Stimulated activated CD4-positive, alpha-beta T cell treated with anti-CD3 and anti-CD28 coated beads, Interleukin-4, amount 100 ng/mL, for 4 hours (primary cell): ENCODE measurements around the gene P3H1.
"Not testable (repeated sequence)": the region's sequence is repeated elsewhere in the genome, so short reads cannot be mapped to it uniquely, and the experiment has no call there.

Experiments
- DNase-seq, 2 experiments: peaks; one replicate each; pipeline ENCODE4 v3.0.0-alpha.2; 2020

P3H1 gene, protein sequence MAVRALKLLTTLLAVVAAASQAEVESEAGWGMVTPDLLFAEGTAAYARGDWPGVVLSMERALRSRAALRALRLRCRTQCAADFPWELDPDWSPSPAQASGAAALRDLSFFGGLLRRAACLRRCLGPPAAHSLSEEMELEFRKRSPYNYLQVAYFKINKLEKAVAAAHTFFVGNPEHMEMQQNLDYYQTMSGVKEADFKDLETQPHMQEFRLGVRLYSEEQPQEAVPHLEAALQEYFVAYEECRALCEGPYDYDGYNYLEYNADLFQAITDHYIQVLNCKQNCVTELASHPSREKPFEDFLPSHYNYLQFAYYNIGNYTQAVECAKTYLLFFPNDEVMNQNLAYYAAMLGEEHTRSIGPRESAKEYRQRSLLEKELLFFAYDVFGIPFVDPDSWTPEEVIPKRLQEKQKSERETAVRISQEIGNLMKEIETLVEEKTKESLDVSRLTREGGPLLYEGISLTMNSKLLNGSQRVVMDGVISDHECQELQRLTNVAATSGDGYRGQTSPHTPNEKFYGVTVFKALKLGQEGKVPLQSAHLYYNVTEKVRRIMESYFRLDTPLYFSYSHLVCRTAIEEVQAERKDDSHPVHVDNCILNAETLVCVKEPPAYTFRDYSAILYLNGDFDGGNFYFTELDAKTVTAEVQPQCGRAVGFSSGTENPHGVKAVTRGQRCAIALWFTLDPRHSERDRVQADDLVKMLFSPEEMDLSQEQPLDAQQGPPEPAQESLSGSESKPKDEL

DNA sequence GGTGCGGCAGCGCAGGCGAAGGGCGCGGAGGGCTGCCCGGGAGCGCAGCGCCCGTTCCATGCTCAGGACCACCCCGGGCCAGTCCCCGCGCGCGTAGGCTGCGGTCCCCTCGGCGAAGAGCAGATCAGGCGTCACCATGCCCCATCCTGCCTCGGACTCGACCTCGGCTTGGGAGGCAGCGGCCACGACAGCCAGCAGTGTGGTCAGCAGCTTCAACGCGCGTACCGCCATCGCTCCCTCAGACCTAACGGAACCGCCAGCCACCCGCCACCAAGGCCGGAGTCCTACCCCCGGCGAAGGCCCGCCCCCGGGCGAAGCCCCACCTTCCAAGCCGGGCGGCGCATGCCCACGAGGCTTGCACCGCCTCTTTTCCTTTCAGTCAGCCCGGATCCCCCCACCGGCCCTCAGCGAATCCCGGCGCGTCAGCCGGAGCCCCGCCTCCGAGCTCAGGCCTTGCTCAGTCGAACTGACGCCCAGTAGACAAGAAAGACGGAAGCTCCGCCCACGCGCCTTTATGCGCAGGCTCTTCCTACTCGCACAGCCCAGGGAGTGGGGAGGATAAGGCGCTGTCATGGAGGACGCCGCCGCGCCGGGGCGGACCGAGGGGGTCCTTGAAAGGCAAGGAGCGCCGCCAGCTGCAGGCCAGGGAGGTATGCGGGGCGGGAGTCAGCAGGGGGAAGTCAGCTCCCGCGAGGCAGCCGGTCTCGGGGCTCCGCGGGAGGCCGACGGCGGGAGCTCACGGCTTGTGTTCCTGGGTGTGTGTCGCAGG lies at the start of gene P3H1, which contains the start of gene C1orf50:
P3H1 (minus strand) TSS at position 288 of the 769 bp plus-strand sequence; CDS start at position 231, 57 bp downstream.
C1orf50 (plus strand) TSS at position 509 of the 769 bp plus-strand sequence; CDS start at position 572, 63 bp downstream.
- peak; percentile 99 to 100 for DNase-seq

DNA sequence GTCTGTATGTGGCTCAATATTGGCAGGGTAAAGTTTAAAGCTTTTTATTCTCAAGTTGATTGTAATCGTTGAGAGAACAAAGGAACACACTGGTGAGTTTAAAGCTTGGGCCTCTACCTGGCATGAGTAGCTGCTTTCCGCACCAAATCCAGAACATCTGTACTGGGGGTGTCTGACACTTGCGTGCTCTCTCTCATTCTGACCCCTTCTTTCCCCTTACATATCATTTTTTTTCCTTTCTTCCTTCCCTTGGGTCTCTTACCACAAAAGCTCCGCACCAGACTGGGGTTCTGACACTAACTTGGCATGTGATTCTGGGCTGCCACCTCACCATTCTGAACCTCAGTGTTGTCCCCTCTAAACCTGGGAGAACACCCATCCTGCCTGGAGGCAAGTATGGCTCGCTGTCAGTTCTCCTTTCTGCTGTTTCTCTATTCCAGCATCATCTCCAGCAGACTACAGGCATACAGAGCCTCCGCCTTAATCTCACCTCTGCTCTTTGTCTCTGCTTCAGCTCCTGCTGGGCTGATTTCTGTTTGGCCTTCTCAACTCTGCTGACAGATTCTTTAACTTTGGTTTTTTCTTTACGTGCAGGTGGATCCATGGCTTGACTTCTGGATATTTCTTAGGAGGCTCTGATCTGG lies 49.2 kb upstream of the P3H1 start:
- DNase-seq: no peak

DNA sequence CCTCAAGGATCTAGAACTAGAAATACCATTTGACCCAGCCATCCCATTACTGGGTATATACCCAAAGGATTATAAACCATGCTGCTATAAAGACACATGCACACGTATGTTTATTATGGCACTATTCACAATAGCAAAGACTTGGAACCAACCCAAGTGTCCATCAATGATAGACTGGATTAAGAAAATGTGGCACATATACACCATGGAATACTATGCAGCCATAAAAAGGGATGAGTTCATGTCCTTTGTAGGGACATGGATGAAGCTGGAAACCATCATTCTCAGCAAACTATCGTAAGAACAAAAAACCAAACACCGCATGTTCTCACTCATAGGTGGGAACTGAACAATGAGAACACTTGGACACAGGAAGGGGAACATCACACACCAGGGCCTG lies 48.0 kb upstream of the P3H1 start:
- DNase-seq: not testable (repeated sequence)

DNA sequence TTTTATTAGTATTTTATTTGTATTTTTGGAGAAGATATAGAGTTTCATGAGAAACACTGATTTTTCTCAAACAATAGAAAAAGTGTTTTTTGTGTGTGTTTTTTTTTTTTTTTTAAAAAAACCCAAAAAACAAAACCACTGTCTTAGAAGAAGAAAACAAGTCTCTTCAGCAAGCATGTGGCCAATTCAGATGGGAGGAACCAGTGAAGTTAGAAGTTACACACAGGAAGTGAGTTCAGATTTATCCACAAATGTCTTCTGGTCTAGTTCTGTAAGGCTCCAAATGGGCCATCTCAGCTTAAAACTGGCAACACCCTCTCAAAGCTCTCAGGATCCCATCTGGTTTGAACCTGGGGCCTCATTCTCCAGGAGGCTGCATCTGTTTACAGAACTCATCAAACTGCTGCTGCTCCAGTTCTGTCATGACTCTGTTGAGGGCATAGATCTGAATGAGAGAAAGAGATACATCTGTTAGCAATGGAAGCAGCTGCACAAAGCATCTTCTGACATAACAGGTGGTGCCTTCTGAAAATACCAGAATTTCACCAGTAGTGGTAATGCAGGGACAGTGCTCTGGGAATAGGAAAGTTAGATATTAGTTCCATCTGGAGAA lies 40.3 kb upstream of the P3H1 start:
- no peak for DNase-seq

DNA sequence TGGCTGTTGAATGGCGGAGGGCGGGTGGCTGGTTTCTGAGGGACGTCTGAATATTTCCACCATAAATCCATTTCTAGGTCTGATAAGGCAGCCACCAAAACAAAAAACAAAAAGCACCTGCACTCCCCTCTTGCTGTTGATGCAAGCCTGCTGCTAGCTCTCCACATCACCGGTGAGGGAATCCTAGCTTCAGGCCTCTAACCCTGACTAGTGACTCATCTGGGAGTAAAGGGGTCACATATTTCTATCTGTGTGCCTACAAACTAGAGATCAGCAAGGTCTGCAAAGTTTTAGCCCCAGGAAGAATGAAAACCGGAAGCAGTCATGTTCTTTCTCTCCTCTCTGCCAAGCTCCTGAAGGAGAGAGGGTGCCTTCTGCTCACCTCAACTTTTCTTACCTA lies 39.8 kb upstream of the P3H1 start:
- no peak for DNase-seq

DNA sequence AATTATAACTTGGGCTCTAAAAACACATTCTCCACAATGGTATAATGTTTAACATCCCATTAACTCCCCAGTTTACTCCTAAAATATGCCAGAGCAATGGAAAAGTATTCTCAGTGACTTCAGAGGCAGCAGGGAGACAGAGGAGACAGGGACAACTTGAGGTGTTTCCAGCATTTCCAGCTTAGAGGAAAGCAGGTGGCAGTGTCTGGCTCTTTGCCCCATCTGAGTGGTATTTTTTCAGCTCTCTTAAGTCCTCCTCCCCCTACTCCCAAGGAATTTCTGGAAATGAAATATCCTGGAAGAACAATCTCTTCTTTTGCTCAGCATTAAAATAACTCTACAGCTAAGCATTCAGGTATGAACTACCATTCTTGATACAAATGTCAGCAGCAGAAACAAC lies 39.3 kb upstream of the P3H1 start:
- DNase-seq: no peak

DNA sequence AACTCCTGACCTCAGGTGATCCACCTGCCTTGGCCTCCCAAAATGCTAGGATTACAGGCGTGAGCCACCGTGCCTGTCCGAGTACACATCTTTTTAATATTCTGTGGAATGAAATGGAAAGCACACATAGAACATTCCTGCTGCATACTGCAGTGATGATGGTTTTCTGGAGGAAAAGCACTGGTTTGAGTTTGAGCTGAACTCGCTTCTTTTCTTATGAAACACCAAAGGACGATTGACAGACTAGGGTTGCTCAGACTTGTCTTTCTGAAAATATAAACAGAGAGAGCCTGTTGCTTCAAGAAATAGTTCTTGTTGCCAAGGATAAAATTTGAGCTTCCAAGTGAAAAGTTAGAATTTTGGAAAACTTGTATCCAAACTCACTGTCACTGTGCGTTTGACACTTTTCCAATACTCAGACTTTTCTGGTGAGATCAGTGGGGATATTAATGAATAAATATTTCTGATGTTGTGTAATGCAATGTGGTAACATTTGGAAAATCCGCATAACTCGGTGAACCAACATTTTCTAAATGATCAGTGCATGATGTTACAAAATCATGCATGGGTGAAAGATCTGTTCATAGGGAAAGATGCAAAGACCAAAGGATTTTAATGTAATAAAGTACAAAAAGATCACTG lies 35.1 kb upstream of the P3H1 start:
- no peak for DNase-seq

DNA sequence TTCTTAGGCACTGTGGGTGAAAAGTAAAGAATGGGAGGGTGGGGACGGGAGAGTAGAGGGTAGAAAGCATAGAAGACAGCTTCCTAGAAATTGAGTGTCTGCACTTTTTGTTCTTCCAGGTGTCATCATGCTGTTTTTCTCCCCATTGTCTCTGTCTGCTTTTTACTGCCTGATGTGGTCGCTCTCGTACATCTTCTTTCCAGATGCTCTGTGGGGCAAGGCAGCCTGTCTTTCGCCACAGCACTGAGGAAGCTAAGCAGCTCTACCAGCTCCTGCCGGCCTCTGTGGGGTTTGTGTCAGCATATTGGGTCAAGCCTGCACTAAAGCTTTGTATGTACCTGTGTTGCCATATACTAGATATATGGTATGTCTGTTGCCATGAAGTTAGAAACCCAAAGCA lies 31.2 kb upstream of the P3H1 start:
- DNase-seq: no peak

DNA sequence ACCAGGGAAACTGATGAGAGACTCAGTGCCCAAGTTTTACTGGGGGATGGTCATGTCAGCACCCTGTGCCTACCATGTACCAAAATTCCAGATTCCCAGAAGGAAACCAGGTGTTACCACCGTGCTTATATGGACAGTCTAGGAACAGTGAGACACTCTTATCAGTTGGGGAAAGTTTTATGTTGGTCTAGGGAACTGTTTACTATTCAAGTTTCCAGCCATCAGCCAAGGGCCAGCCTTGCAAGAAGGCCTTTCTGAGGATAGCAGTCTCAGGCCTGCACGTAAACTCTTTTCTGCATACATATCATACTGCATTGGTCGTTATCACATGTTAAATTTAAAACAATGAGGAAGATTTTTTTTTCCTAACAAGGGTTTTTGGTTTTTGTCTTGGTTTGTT lies 30.6 kb upstream of the P3H1 start:
- DNase-seq: no peak

DNA sequence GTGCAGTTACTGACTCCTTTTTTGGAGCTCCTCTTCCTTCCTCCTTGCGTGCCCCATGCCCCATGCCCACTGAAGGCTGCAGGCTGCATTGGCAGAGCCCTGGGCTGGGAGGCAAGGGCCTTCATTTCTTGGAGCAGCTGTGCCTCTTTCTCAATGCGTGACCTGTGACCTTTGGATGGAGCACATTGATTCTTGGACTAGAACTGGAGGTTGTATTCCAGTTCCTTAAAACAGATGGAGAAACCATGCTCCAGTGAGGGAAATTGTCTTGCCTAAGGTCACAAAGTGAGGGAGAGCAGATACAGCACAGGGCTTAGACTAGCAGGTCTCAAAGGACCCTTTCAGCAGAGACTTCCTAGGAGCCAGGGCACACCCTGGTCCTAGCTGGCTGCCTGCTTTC lies 27.0 kb upstream of the P3H1 start:
- DNase-seq: no peak

DNA sequence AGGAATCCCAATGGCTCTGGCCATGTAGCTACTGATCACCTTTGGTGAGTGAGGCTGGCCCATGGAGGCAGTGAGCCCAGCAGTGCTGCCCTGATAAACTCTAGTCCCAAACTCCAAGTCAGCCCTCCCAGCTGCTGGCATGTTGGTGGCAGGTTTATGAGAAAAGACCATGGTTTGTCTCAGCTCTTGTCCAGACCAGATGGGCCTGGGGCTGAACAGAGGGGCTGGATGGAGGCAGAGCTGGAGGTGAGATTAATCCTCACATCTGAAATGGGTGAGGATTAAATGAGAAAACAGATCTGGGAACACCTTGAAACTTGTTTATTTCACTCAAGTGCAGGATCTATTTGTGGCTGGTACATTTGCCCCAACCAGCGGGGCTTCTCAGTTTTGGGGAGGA lies 21.2 kb upstream of the P3H1 start:
- DNase-seq: no peak

DNA sequence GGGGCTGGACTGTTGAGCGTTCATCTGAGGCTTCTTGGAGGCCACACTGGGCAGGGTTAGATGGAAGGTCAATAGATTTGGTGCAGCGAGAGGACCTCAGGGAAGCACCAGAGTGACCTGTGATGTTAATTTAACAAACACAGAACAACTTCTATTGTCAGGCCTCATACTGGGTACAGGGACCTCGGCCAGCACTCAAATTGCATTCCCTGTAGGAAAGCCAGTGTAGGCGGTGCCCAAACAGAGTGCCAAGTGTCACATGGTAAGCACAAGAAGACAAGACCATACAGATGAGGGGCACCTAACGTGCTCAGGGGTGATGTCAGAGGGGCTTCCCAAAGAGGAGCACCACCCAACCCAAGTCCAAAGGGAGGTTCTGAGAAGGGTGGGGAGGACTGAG lies 19.3 kb upstream of the P3H1 start:
- DNase-seq: no peak

DNA sequence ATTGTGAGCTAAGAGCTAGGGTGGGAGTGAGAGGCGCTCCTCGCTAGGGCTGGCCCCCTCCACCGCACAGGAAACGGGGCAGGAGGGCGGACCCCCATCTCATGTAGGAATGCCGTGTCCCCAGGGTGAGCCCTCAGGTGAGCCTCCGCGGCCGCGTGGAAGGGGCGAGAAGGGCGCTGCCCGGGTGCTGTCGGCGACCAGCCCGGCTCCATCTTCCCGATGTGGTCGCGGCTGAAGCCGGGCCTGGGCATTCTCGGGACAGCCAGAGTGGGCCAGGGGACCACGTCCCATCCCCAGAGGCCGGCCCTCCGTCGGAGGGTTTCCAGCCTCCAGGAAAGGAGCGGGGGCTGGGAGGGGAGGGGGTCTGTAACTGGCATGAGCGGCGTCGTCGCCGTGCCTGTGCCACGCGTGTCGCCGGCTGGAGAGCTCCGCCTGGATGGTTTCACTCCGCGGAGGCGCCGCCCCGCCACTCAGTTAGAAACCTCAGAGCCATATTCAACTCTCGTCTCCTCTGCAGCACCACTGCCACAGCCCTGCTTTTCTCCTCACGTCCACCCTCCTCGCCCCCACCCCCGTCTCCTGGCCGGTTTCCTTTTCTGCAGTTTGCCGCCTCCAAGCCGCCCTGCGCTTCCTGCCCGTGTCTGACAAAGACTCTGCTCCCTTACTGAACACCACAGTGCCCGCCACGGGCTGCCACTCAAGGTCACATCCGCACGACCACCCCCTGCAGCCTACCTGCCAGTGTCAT lies 18.3 kb upstream of the P3H1 start, which contains the start of gene TMEM269:
TMEM269 (plus strand) TSS at position 46 of the 748 bp plus-strand sequence. CDS start 4,903 bp downstream, outside the sequence.
- peak; percentile 40 to 43 for DNase-seq

DNA sequence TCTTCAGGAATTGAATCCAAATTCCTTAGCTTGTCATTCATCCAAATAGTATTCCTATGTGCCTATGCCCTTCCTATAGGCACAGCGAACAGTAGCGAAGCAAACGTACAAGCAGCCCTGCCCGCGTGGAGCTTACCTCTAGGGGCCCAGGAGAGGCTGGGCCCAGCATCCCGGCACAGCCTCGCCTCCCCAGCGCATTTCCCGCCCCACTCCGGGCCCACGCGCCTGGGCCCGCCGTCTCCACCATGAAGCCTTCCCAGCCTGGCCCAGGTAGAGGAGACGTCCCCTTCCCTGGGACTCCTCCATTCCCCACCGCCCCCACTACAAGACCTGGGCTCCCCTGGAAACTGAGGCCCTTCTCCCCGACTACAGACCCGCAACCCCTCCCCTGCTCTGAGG lies 17.7 kb upstream of the P3H1 start:
- no peak for DNase-seq

DNA sequence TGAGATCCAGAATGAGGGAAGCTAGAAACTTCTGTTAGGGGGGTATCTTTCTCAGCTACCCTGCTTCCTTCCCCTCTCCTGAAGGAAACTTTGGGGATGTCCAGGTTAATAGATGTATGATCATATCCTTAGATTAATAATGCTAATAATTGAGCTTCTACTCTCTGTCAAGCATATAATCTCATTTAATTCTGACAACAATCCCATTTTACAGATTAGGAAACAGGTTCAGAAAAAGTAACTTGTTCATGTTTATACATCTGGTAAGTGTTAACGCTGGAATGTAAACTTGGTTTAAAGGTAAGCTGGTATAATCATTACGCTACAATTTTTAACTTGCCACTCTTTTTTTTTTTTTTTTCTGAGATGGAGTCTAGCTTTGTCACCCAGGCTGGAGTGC lies 16.3 kb upstream of the P3H1 start:
- no peak for DNase-seq

DNA sequence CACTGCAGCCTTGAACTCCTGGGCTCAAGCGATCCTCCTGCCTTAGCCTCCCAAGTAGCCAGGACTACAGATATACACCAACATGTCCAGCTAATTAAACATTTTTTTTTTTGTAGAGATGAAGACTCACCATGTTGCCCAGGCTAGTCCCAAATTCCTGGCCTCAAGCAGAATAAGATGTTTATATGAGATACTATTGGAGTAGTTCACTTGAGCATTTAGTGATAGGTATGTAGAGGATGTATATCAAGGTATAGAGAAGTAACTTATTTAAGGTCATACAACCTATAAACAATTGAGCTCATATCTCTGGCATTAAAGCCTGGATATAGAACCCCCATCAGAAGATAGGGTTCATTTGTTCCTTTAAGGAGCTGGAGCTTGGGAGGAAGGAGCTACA lies 13.3 kb upstream of the P3H1 start:
- DNase-seq: no peak

DNA sequence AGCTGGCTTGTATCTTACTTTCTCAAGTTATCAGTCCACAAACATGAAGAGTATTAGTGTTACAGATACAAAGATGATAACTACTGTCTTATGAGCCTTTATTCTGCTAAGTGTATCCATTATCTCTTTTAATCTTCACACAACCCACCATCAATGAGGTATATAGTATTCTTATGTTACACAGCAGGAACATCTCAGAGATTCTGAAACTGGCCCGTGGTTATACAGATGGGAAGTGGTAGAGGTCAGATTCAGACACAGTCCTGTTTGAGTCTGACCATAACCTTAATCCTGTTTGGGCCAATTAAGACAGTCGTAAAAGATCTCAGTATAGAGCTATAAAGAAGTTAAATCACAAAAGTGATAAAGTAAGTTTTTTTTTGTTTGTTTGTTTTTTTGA lies 12.9 kb upstream of the P3H1 start:
- DNase-seq: no peak

DNA sequence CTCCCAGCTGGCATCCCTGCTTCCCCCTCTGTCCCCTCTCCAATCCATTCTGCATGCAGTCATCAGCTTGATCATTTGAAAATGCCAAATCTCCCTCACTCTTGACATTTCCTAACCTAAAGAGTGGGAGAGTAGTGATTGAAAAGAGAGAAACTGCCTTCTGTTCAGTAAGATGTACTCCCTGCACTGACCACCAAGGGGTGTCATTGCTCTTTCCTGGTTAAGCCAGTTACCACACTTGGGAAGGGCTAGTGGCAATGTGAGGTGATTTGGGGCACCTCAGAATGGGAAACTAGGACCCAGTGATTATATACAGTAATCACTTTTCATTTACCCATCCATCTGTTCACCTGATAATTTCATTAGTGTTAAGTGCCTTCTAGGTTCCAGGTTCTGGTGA lies 11.0 kb upstream of the P3H1 start:
- no peak for DNase-seq

DNA sequence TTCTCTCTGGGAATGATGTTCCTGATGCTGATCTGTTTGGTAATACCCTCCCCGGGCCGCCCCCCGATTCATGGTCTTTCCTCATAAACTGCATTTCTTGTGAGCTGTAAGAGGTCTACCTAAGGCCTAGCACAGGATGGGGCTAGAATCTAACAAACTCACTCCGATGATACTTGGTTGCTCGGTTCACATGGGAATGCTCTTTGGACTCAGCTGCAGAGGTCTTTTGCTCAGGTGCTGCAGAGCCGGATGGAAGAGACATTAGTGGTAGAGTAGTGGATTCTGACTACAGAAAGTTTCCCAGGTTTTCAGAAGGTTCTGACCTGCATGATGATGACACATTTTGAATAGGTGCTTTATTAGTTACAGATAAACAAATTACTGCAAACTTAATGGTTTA lies 9.7 kb upstream of the P3H1 start:
- DNase-seq: no peak

DNA sequence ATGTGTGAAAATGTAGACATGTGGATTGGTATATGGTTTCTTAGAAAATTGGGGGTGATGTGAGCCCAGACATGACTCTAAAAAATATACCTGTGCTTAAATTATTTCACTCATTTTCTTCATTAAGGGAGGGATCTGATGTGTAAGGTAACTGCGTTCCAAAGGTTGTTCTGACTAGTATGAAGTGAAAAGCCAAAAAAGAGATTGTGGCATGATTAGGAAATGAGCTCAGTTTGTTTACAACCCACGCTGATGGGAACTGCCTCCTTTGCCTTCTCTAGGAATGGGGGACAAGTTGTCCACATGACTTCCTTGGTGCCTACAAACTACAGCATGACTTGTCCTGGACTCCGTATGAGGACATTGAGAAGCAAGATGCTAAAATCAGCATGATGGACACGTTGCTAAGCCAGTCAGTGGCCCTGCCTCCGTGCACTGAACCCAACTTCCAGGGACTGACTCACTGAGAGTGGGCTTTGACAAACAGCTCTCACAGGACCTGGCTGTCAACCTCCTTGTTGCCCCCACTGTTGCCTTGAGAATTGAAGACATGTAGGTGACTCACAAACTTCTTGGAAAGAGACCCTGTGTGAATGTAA lies 8.2 kb upstream of the P3H1 start:
- no peak for DNase-seq

DNA sequence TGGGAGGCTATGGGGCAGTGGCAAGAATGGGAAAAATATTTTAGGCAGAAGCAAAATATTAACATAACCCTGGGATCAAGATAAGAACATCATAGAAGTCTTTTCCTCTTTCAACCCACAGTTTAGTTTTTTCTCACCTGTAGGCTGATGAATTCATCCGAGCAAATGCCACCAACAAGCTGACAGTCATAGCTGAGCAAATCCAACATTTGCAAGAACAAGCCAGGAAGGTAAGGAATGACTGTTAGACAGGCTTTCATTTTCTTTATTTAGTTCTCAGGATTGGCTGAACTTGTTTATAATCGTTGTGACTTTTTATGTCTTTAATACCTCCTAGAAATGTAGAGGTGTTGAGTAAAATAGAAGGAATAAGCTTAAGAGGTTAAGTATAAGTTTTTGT lies 6.6 kb upstream of the P3H1 start:
- DNase-seq: no peak
